ENCODE results near the gene ARMC10.
"Not testable (repeated sequence)": the region's sequence is repeated elsewhere in the genome, so short reads cannot be mapped to it uniquely, and the experiment has no call there.

The ARMC10 gene

GRCh38 chr7:103097041-103097440, 22.1 kb downstream of the ARMC10 start:
- no peak for DNase-seq (ENCODE audit: low read depth)
- TF ChIP-seq, protein P1, sequence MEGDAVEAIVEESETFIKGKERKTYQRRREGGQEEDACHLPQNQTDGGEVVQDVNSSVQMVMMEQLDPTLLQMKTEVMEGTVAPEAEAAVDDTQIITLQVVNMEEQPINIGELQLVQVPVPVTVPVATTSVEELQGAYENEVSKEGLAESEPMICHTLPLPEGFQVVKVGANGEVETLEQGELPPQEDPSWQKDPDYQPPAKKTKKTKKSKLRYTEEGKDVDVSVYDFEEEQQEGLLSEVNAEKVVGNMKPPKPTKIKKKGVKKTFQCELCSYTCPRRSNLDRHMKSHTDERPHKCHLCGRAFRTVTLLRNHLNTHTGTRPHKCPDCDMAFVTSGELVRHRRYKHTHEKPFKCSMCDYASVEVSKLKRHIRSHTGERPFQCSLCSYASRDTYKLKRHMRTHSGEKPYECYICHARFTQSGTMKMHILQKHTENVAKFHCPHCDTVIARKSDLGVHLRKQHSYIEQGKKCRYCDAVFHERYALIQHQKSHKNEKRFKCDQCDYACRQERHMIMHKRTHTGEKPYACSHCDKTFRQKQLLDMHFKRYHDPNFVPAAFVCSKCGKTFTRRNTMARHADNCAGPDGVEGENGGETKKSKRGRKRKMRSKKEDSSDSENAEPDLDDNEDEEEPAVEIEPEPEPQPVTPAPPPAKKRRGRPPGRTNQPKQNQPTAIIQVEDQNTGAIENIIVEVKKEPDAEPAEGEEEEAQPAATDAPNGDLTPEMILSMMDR (IDR thresholded peaks at IDR 0.05; ENCODE audit: low read depth, low read length, missing control alignments) = no peak
- H3K4me3 ChIP-seq (ENCODE audit: low read depth, low read length) = no peak overlapping the region

DNA sequence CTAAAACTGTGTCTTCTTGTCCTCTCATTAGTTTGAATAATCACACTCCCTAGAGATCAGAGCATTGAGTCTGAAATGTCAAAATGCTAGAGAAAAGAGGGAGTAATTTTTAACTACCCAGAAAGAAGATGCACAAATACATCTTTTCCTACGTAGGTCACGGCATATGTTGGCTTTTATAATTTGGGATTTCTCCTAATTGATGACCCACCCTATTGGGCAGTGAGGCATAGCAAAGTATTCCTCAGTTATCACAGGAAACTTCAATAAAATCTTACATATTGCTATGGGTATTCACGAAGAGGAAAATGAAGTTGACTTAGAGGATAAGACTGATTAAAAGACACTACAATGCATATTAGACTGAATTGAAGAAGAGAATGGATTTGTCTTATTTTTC, 25.4 kb downstream of the ARMC10 start:
- no peak for DNase-seq (ENCODE audit: low read depth)
- no peak overlapping the region for H3K4me3 ChIP-seq (ENCODE audit: low read depth, low read length)
- TF ChIP-seq, protein P1 (IDR thresholded peaks at IDR 0.05; ENCODE audit: low read depth, low read length, missing control alignments) = no peak

DNA sequence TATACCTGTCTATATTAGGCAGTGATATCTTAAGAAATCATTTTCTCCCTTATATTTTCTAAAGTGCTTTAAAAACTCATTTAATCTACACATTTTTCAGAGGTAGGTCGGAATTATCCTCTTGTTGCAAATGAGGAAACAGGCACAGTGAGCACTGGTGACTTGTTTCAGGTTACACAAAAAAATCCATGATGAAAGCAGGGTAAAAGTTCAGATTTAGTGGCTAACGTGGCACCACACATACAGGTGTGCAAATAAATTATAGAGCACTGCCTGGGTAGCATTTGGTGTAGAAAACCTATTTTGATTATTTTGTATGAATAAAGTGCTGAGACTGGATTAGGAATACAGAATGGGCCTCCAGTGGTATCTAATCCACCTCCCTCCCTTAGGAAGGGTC, 26.6 kb downstream of the ARMC10 start:
- no peak for DNase-seq (ENCODE audit: low read depth)
- TF ChIP-seq, protein P1 (IDR thresholded peaks at IDR 0.05; ENCODE audit: low read depth, low read length, missing control alignments) = no peak
- no peak overlapping the region for H3K4me3 ChIP-seq (ENCODE audit: low read depth, low read length)

DNA sequence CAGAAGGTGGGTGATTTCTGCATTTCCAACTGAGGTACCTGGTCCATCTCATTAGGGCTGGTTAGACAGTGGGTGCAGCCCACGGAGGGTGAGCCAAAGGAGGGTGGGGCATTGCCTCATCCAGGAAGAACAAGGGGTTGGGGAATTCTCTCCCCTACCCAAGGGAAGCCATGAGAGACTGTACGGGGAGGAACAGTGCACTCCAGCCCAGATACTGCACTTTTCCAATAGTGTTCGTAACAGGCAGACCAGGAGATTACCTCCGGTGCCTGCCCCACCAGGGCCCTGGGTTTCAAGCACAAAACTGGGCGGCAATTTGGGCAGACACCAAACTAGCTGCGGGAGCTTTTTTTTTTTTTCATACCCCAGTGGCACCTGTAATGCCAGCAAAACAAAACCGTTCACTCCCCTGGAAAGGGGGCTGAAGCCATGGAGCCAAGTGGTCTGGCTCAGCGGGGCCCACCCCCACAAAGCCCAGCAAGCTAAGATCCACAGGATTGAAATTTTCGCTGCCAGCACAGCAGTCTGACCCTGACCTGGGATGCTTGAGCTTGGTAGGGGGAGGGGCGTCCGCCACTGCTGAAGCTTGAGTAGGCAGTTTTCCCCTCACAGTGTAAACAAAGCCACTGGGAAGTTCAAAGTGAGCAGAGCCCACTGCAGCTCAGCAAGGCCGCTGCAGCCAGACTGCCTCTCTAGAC, 31.2 kb downstream of the ARMC10 start:
- TF ChIP-seq, protein P1 (IDR thresholded peaks at IDR 0.05; ENCODE audit: low read depth, low read length, missing control alignments) = no peak
- H3K4me3 ChIP-seq (ENCODE audit: low read depth, low read length) = no peak overlapping the region
- DNase-seq (ENCODE audit: low read depth) = no peak

- H3K4me3 ChIP-seq (ENCODE audit: low read depth, low read length) = not testable (repeated sequence)
These were observed 31.7 kb downstream of the ARMC10 start for GRCh38 chr7:103106703-103107070.

DNA sequence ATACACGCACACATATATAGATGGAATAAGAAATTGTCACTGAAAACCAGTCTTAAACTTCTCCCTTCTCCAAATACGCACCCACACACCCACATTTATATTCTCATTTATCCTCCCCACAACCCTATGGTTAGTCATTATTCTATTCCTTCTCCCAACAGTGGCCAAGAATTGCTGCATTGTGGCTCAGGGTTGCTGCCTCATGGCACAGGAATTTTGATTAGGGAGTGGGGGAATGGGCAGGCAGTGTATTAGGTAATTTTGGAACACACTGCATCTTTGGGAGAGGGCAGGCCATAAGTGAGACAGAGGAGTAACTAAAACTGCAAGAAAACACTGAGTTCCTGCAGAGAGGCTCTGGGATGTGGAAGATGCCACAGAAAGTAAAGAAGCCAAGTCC, 38.2 kb downstream of the ARMC10 start:
- DNase-seq (ENCODE audit: low read depth) = no peak
- H3K4me3 ChIP-seq (ENCODE audit: low read depth, low read length) = no peak overlapping the region
- TF ChIP-seq, protein P1 (IDR thresholded peaks at IDR 0.05; ENCODE audit: low read depth, low read length, missing control alignments) = no peak

More at GRCh38 chr7:103106703-103107070, 31.7 kb downstream of the ARMC10 start:
- not testable (repeated sequence) for DNase-seq (ENCODE audit: low read depth)

GRCh38 chr7:103114576-103115008, 39.7 kb downstream of the ARMC10 start:
- TF ChIP-seq, protein P1 (IDR thresholded peaks at IDR 0.05; ENCODE audit: low read depth, low read length, missing control alignments) = no peak
- H3K4me3 ChIP-seq (ENCODE audit: low read depth, low read length) = no peak overlapping the region
- no peak for DNase-seq (ENCODE audit: low read depth)
